ENCODE measurements around the gene MAP7. TPM values are rescaled to one million over a fixed set of nuclear protein-coding genes. Genes with fewer than 3 reads are reported as not detected.

Gene MAP7
- total RNA-seq: 1 to 10 TPM; 4.6 to 9.7 (median 6.0) TPM

DNA sequence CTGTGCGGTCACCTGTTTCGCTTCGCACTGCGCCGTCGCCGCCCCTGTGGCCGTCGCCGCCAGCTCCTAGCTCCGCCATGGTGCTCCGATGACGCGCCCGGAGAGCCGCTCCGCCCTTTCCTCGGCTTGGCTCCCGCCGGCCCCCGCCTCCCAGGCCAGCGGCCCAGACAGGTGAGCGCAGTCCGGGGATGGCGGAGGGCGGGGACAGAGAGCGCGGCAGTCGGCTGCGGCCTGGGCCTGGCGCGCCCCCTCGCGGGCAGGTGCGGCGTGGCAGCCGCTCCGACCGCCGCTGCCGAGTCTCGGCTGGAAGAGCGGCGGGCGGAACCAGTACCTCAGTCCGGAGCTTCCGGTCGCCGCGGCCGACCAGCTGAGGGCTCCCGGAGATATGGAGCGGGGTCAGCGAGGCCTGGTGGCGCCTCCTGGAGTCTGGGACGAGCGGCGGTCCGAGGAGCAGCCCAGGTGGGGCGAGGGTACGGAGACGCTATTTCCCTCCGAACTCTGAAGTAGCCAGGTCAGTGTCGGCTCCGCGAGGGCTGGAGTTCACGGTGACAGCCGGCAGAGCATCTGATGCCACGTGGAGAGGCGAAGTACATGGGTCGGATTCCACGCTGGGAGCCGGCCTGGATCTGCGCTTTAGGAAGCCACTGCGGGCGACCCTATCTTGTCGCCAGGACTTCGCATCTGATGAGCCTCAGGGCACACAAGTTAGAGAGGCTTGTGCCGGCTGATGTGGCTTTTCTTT, at the start of gene MAP7:
TSS of gene MAP7 (minus strand) at position 93 of the 742 bp plus-strand sequence. CDS start at position 79, 14 bp downstream.
- no peak for TF ChIP-seq CTCF (IDR thresholded peaks at IDR 0.05; ENCODE audit: low read depth)

GRCh38 chr6:136599329-136600011, 49.2 kb upstream of the MAP7 start:
- TF ChIP-seq CTCF (IDR thresholded peaks at IDR 0.05; ENCODE audit: low read depth): no peak

- TF ChIP-seq CTCF (IDR thresholded peaks at IDR 0.05; ENCODE audit: low read depth): no peak
Observed at GRCh38 chr6:136598048-136598447, 47.8 kb upstream of the MAP7 start.

DNA sequence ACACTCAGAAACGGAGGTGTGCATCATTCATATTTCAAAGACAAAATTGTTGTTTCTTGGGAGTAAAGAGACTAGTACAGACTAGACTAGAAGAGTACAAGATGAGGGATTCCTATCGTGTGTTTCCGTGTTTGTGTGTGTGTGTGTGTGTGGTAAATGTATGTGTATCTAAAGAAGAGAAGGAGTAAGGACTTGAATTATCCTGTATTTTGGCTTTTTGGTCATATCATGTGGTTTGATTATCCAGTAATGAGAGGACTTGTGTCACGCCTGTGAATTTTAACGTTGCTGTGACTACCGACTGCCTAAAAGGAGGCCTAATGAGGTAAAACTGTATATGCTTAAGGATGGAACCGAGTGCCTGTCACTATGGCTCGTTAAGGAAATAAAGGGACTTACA, 44.4 kb upstream of the MAP7 start:
- no peak for TF ChIP-seq CTCF (IDR thresholded peaks at IDR 0.05; ENCODE audit: low read depth)

GRCh38 chr6:136593748-136594490, 43.7 kb upstream of the MAP7 start:
- TF ChIP-seq CTCF (IDR thresholded peaks at IDR 0.05; ENCODE audit: low read depth): no peak

DNA sequence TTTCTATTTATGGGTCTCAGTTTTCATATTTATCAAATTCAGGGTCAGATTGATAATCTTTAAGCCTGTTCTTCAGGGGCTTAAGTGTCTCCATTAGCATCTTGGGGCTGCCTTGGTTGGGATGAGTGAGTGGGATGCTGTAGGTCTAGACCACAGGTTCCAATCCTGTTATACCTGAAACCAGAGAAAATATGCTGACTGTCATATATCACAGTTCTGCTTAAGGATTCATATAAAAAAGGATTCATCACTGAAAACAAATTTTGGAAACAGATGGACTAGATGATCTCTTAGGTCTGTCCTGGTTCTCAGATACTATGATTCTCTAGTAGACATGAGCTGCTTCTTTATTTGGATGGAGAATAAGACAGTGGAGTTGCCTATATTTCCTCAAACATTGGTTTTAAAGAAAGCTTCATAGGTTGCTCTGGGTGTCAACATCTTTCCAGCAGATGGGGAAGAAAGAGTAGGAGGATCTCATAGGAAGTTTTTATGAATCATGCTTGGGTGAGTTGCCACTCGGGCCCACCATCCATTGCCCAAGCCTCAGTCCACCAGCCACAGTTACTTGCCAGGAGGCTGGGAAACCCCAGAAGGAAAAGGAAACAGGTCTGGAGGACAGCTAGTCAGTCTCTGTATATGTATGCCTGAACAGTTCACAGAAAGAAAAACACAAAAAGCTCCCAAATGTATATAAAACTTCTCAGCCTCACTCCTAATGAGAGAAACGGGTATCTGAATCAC, 42.9 kb upstream of the MAP7 start:
- TF ChIP-seq CTCF (IDR thresholded peaks at IDR 0.05; ENCODE audit: low read depth): no peak

All from subcutaneous adipose tissue (tissue), 4 donors.